A549 (cell line): ENCODE results near the gene SMAD6.

ENCODE experiments used
- CHD4 ChIP-seq: fragments of 200-600 bp; sonication (generic); IDR thresholded peaks from 2 replicates; pipeline ENCODE4 v1.6.1; 2016; ENCODE audit warnings: antibody characterized with exemption, mild to moderate bottlenecking, borderline replicate concordance
- EP300 ChIP-seq, 2 experiments: fragments of >200 bp; sonication (Bioruptor Twin); formaldehyde crosslinking; IDR thresholded peaks; 2 replicates in 1 of 2; 3 replicates in 1 of 2; pipeline ENCODE4 v1.6.1; 2016 to 2017
- HMGXB4 ChIP-seq: fragments of 250-450 bp; sonication (Bioruptor Pico); IDR thresholded peaks from 2 replicates; pipeline ENCODE4 v1.5.0; 2021; ENCODE audit warnings: mild to moderate bottlenecking, moderate library complexity, borderline replicate concordance
- KDM5A ChIP-seq: fragments of 200-600 bp; sonication (generic); IDR thresholded peaks from 2 replicates; pipeline ENCODE4 v1.6.1; 2016; ENCODE audit warnings: antibody characterized with exemption, mild to moderate bottlenecking
- NR3C1 ChIP-seq: fragments of >200 bp; sonication (Bioruptor Twin); formaldehyde crosslinking; IDR thresholded peaks from 3 replicates; pipeline ENCODE4 v1.6.1; 2017
- POLR2A ChIP-seq: IDR thresholded peaks from 2 replicates; pipeline ENCODE4 v1.6.1; 2012; ENCODE audit warnings: mild to moderate bottlenecking, low read length
- POLR2AphosphoS2 ChIP-seq: conservative IDR thresholded peaks from 2 replicates; pipeline ENCODE4 v1.6.1; 2012; ENCODE audit warnings: low read length, improper control_type of control experiment, inconsistent platforms
- SMC3 ChIP-seq: fragments of >200 bp; sonication (Bioruptor Twin); formaldehyde crosslinking; IDR thresholded peaks from 3 replicates; pipeline ENCODE4 v1.6.1; 2018; ENCODE audit warnings: inconsistent platforms
- TF ChIP-seq, protein P1 (sequence below): fragments of >200 bp; sonication (Bioruptor Twin); formaldehyde crosslinking; IDR thresholded peaks from 3 replicates; pipeline ENCODE4 v1.5.1; 2016
- TF ChIP-seq, protein P2 (sequence below): fragments of 200-600 bp; sonication (generic); IDR thresholded peaks from 2 replicates; pipeline ENCODE4 v1.6.1; 2016; ENCODE audit warnings: antibody characterized with exemption, mild to moderate bottlenecking, moderate library complexity

- TF ChIP-seq, protein P1, sequence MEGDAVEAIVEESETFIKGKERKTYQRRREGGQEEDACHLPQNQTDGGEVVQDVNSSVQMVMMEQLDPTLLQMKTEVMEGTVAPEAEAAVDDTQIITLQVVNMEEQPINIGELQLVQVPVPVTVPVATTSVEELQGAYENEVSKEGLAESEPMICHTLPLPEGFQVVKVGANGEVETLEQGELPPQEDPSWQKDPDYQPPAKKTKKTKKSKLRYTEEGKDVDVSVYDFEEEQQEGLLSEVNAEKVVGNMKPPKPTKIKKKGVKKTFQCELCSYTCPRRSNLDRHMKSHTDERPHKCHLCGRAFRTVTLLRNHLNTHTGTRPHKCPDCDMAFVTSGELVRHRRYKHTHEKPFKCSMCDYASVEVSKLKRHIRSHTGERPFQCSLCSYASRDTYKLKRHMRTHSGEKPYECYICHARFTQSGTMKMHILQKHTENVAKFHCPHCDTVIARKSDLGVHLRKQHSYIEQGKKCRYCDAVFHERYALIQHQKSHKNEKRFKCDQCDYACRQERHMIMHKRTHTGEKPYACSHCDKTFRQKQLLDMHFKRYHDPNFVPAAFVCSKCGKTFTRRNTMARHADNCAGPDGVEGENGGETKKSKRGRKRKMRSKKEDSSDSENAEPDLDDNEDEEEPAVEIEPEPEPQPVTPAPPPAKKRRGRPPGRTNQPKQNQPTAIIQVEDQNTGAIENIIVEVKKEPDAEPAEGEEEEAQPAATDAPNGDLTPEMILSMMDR: no peak
- no peak for TF ChIP-seq EP300 (IDR thresholded peaks at IDR 0.05)
- no peak for TF ChIP-seq HMGXB4 (CRISPR knock-in tag)
- no peak for TF ChIP-seq KDM5A
- TF ChIP-seq, protein P2, sequence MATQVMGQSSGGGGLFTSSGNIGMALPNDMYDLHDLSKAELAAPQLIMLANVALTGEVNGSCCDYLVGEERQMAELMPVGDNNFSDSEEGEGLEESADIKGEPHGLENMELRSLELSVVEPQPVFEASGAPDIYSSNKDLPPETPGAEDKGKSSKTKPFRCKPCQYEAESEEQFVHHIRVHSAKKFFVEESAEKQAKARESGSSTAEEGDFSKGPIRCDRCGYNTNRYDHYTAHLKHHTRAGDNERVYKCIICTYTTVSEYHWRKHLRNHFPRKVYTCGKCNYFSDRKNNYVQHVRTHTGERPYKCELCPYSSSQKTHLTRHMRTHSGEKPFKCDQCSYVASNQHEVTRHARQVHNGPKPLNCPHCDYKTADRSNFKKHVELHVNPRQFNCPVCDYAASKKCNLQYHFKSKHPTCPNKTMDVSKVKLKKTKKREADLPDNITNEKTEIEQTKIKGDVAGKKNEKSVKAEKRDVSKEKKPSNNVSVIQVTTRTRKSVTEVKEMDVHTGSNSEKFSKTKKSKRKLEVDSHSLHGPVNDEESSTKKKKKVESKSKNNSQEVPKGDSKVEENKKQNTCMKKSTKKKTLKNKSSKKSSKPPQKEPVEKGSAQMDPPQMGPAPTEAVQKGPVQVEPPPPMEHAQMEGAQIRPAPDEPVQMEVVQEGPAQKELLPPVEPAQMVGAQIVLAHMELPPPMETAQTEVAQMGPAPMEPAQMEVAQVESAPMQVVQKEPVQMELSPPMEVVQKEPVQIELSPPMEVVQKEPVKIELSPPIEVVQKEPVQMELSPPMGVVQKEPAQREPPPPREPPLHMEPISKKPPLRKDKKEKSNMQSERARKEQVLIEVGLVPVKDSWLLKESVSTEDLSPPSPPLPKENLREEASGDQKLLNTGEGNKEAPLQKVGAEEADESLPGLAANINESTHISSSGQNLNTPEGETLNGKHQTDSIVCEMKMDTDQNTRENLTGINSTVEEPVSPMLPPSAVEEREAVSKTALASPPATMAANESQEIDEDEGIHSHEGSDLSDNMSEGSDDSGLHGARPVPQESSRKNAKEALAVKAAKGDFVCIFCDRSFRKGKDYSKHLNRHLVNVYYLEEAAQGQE: no peak
- no peak for TF ChIP-seq CHD4
- no peak for TF ChIP-seq NR3C1
- TF ChIP-seq POLR2AphosphoS2: no peak
- no peak for TF ChIP-seq SMC3
- TF ChIP-seq POLR2A: no peak
These were observed 78.3 kb downstream of the SMAD6 start for GRCh38 chr15:66780172-66780972.
